Measurements from ENCODE around the gene COL18A1.

The COL18A1 gene

GRCh38 chr21:45470773-45471524 lies 66.0 kb downstream of the COL18A1 start:
- DNase-seq = peak; percentile 32

GRCh38 chr21:45471525-45472221 lies 66.7 kb downstream of the COL18A1 start:
- no peak for DNase-seq

GRCh38 chr21:45472445-45473365 lies 67.7 kb downstream of the COL18A1 start:
- no peak for DNase-seq

GRCh38 chr21:45473496-45474322 lies 68.7 kb downstream of the COL18A1 start:
- DNase-seq = no peak

- no peak for DNase-seq
These were observed 69.5 kb downstream of the COL18A1 start for GRCh38 chr21:45474323-45474950.

GRCh38 chr21:45475004-45475685 lies 70.2 kb downstream of the COL18A1 start:
- DNase-seq = no peak

GRCh38 chr21:45475797-45476570 lies 71.0 kb downstream of the COL18A1 start:
- DNase-seq = no peak

- DNase-seq = no peak
These were observed 71.6 kb downstream of the COL18A1 start for GRCh38 chr21:45476582-45476981.

- no peak for DNase-seq
These were observed 72.5 kb downstream of the COL18A1 start for GRCh38 chr21:45477176-45478114.

GRCh38 chr21:45478115-45478801 lies 73.3 kb downstream of the COL18A1 start:
- DNase-seq = peak; percentile 84

GRCh38 chr21:45478816-45479669 lies 74.1 kb downstream of the COL18A1 start:
- no peak for DNase-seq

GRCh38 chr21:45479691-45480675 lies 75.0 kb downstream of the COL18A1 start:
- no peak for DNase-seq

- DNase-seq = no peak
These were observed 75.9 kb downstream of the COL18A1 start for GRCh38 chr21:45480701-45481500.

GRCh38 chr21:45481566-45481965 lies 76.6 kb downstream of the COL18A1 start:
- DNase-seq = no peak

Data from activated CD4-positive, alpha-beta T cell treated with anti-CD3 and anti-CD28 coated beads, Interleukin-10, Interleukin-2, amounts not matched to agents 100 ng/mL and 50 ng/mL, durations not matched to agents 16 hours and 8 hours (primary cell).